LNCaP clone FGC (cell line): Measurements from ENCODE around the gene STAT5B.
"Not testable (repeated sequence)": the region's sequence is repeated elsewhere in the genome, so short reads cannot be mapped to it uniquely, and the experiment has no call there.

Experiments
- DNase-seq: peaks from one replicate; pipeline ENCODE4 v3.0.0-alpha.2; 2011; ENCODE audit warnings: low read depth
- H3K4me3 ChIP-seq: 2 replicates; pipeline ENCODE4 v1.5.1; 2011; ENCODE audit warnings: mild to moderate bottlenecking, low read depth, low read length, control low read depth
- TF ChIP-seq, protein P1 (sequence below): IDR thresholded peaks from 2 replicates; pipeline ENCODE4 v1.5.1; 2012; ENCODE audit warnings: mild to moderate bottlenecking; ENCODE audit not compliant: control insufficient read depth, insufficient read depth; ENCODE audit errors: extremely low read depth

STAT5B gene

DNA sequence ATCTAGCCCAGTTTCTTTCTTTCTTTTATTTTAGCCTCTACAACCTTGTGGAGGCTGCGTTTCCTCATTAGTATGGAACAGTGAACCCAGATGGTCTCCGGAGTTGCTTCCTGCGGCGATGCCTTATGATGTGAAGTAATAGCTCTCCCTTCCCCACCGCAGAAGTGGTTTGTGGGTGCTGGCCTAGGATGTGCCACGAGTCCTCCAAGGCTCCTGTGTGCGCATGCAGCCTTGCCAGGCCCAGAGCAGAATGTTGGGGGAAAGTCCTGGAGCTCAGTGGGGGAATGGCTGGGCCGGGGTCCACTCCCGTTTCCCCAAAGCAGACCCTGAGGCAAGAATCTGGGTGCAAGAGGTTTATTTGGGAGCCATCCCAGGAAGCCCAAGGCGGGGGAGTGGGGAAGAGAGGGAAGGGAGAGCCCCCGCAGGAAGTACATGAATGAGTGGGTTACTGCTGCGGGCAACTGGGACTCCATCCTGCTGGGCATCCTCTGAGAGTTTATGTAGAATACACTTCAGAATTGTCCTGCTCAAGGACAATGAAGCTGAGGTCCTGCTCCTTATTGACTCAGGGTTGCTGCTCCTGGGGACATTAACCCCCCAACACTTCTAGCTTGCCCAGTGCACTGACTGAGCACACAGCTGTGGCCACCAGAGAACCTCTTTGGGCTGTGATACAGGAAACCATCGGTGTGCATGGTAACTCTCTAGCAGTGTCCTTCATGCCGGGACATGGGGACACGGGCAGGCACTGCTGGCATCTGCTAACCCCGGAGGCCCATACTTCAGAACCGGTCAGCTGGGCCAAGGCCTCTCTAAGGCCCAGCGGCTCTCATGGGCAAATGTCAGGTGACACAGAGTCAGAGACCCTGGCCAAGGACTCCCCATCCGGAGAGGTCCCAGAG lies 87.2 kb downstream of the STAT5B start:
- H3K4me3 ChIP-seq, result no peak overlapping the region
- DNase-seq, result no peak
- TF ChIP-seq, protein P1, sequence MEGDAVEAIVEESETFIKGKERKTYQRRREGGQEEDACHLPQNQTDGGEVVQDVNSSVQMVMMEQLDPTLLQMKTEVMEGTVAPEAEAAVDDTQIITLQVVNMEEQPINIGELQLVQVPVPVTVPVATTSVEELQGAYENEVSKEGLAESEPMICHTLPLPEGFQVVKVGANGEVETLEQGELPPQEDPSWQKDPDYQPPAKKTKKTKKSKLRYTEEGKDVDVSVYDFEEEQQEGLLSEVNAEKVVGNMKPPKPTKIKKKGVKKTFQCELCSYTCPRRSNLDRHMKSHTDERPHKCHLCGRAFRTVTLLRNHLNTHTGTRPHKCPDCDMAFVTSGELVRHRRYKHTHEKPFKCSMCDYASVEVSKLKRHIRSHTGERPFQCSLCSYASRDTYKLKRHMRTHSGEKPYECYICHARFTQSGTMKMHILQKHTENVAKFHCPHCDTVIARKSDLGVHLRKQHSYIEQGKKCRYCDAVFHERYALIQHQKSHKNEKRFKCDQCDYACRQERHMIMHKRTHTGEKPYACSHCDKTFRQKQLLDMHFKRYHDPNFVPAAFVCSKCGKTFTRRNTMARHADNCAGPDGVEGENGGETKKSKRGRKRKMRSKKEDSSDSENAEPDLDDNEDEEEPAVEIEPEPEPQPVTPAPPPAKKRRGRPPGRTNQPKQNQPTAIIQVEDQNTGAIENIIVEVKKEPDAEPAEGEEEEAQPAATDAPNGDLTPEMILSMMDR, result no peak

DNA sequence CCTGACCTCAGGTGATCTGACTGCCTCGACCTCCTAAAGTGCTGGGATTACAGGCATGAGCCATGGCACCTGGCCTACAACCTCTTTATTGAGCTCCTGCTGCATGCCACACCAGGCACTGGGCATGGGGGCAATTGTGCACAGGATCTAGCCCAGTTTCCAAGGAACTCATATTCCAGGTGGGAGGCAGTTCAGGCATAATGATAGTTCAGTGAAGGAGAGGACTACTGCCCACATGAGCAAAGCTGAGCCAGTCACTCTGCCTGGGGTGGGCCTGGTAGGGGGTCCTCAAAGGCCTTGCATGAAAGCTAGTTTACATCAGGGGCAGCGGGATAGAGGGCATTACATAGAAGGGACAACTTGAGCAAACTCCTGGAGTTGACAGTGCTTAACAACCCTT lies 88.4 kb downstream of the STAT5B start:
- TF ChIP-seq, protein P1, result no peak

DNA sequence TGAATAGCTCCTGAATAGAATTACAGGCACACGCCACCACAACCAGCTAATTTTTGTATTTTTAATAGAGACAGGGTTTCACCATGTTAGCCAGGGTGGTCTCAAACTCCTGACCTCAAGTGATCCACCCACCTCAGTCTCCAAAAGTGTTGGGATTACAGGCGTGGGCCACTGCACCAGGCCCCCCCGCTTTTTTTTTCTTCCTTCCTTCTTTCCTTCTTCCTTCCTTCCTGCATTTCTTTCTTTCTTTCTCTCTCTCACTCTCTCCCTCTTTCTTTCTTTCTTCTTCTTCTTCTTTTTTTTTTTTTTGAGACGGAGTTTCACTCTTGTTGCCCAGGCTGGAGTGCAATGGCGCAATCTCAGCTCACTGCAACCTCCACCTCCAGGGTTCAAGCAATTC lies 90.0 kb downstream of the STAT5B start:
- not testable (repeated sequence) for H3K4me3 ChIP-seq, DNase-seq

More for the DNA sequence above, 88.4 kb downstream of the STAT5B start:
- no peak overlapping the region for H3K4me3 ChIP-seq
- no peak for DNase-seq

DNA sequence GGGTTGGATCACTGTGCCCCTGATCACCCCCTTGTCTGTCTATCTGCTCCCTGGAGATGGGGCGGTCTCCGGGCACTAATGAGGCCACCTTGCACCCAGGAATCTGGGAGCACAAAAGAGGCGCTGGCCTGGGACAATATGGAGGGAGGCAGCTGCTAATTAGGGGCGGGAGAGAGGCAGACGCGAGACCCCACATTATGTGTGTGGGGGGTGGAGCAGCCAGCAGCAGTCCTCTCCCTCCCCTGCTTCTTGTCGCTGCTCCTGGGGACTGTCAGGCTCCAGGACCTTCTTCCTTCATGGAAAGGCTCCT lies 90.6 kb downstream of the STAT5B start:
- H3K4me3 ChIP-seq, result no peak overlapping the region
- TF ChIP-seq, protein P1, result no peak
- DNase-seq, result no peak

DNA sequence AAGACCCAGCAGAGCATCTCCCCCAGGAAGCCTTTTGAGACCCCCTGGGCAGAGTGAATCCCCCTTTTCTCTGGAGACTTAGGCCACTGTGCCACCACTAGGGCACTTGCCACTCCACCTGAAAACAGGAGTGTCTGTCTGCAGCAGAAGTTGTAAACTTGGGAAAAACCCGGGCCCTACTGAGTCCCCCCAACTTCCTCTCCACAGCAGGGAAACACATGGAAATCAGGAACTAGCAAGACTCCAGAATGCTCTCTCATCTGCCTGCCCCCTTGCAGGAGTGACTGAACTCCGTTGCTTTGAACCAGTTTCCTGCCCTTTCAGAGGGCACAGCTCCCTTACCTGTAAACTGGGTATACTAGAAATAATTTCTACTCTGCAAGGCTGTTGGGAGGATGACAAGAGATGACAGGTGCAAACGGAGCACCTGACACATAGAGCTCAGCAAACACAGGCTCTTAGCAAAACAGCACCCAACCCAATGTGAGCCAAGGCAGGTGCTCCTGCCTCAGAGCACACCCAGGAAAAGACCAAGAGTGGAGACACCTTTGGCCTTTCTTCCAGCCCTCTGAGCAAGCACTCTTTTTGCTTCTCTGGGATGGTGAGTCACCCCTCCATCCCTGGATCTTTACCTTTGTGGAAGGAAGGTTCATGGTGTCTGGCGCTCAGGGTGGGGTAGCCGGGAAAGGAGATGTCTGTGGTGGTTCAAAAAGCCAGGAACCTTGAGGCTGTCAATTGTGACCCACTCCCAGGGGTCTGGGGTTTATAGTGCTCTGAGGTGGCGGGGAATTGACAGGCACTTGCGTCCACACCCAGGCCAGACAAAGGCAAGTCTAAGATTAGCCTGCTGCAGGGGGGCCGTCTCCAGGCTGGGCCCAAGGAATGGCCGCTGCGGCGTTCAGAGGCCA lies 91.2 kb downstream of the STAT5B start, which contains the start of gene HCRT:
Gene HCRT (minus strand): TSS at position 740 of the 908 bp plus-strand sequence. CDS start 87 bp downstream, at position 653.
- no peak for DNase-seq
- TF ChIP-seq, protein P1, result no peak
- no peak within 1 kb of the TSS for H3K4me3 ChIP-seq

DNA sequence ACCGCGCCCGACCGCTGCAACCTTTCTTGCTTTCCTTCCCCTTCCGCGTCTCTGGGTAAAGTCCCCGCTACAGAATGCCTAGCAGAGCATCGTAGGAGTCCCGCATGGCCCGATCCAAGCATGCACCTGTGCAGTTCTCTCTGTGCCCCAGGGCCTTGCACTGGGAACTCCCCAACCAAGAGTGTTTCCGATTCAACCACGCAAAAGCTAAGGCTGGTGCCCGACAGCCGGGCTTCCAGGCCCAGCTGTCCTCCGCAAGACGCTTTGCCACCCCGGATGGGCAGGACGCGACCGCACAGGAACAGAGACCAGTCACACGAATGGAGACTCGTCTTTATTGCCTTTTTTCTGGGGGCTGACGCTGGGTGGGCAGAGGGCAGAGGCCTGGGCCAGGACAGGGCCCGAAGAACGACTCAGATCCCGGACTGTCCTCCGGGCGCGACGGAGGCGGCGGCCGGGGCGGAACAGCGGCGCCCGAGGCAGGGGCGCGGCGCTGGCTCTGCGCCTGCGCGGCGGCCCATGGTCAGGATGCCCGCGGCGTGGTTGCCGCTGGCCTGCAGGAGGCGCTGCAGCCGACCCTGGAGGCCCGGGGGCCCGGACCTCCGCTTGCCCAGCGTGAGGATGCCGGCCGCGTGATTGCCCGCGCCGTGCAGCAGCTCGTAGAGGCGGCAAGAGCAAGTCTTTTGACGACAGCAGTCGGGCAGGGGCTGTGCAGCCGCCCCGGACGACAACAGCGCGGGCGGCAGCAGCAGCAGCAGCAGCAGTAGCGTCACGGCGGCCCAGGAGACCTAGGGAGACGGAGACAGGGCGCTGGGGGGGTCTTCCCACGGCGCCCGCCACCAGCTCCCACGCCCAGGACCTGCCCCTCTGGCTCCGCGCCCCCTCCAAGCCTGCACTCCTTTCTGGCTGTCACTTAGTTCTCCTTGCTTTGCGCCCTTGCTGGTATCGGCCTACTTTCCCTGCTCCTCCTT lies 92.2 kb downstream of the STAT5B start:
- TF ChIP-seq, protein P1, result peak; percentile 55
- DNase-seq, result no peak
- H3K4me3 ChIP-seq, result no peak overlapping the region
